Activated T-helper 1 cell treated with anti-CD3 and anti-CD28 coated beads, Interleukin-2, amount 50 U/mL, for 16 hours (primary cell): ENCODE measurements around the gene ACTA2.
A peak's percentile ranks its signal among the peaks of the same experiment; 100 is the strongest.

Source experiments
- DNase-seq, 2 donors: peaks; one replicate each; pipeline ENCODE4 v3.0.0-alpha.2; 2020; ENCODE audit warnings: low read depth in 1 of 2, low spot score in 1 of 2

ACTA2 gene

GRCh38 chr10:88952647-88953111 lies at the start of gene ACTA2:
TSS of gene ACTA2 (minus strand) at chr10:88952773. CDS start at chr10:88948930, 3,843 bp downstream.
- DNase-seq: no peak

GRCh38 chr10:89001729-89002072 lies 49.1 kb upstream of the ACTA2 start:
- DNase-seq: no peak

- no peak for DNase-seq
Observed at GRCh38 chr10:89001024-89001728, 48.6 kb upstream of the ACTA2 start.

GRCh38 chr10:88999625-89000024 lies 47.1 kb upstream of the ACTA2 start:
- DNase-seq: no peak

GRCh38 chr10:88996927-88997326 lies 44.4 kb upstream of the ACTA2 start:
- DNase-seq: no peak

- no peak for DNase-seq
Observed at GRCh38 chr10:88995156-88995876, 42.7 kb upstream of the ACTA2 start.

GRCh38 chr10:88994019-88994418 lies 41.4 kb upstream of the ACTA2 start:
- no peak for DNase-seq

- no peak for DNase-seq
Observed at GRCh38 chr10:88992921-88993524, 40.5 kb upstream of the ACTA2 start.

GRCh38 chr10:88991899-88992320 lies 39.3 kb upstream of the ACTA2 start:
- DNase-seq: no peak

GRCh38 chr10:88991161-88991898 lies 38.8 kb upstream of the ACTA2 start:
- DNase-seq: peak; percentile 24 to 68

- DNase-seq: peak; percentile 49 to 76
Observed at GRCh38 chr10:88990384-88991160, 38.0 kb upstream of the ACTA2 start, which contains the start of gene FAS. TSS of gene FAS (plus strand) at chr10:88990798. CDS start at chr10:88990877, 79 bp downstream.

- DNase-seq: no peak
Observed at GRCh38 chr10:88989824-88990383, 37.3 kb upstream of the ACTA2 start.

- no peak for DNase-seq
Observed at GRCh38 chr10:88989423-88989822, 36.9 kb upstream of the ACTA2 start.

- no peak for DNase-seq
Observed at GRCh38 chr10:88987840-88988239, 35.3 kb upstream of the ACTA2 start.

- no peak for DNase-seq
Observed at GRCh38 chr10:88987243-88987725, 34.7 kb upstream of the ACTA2 start.

- DNase-seq: no peak
Observed at GRCh38 chr10:88986549-88987242, 34.1 kb upstream of the ACTA2 start.

GRCh38 chr10:88984525-88984924 lies 32.0 kb upstream of the ACTA2 start:
- no peak for DNase-seq

GRCh38 chr10:88983939-88984338 lies 31.4 kb upstream of the ACTA2 start:
- no peak for DNase-seq

GRCh38 chr10:88983206-88983605 lies 30.6 kb upstream of the ACTA2 start:
- no peak for DNase-seq

- no peak for DNase-seq
Observed at GRCh38 chr10:88982366-88982765, 29.8 kb upstream of the ACTA2 start.
